Gastrocnemius medialis (tissue), 4 donors: ENCODE measurements around the gene DLG4. TPM values are rescaled to one million over a fixed set of nuclear protein-coding genes. Genes with fewer than 3 reads are reported as not detected.
A peak's percentile ranks its signal among the peaks of the same experiment; 100 is the strongest.

ENCODE experiments used
- ATAC-seq, 2 donors: fragments of 150-250 bp; one replicate each; pipeline ENCODE4 v1.9.1; 2016
- DNase-seq, 2 donors: peaks; one replicate each; pipeline ENCODE4 v3.0.0-alpha.2; 2019
- H3K27ac ChIP-seq, 4 donors: fragments of 200-600 bp; sonication (generic); 1 replicate in 1 of 4; 2 replicates in 3 of 4; pipeline ENCODE4 v1.5.1; 2016 to 2018; ENCODE audit warnings: mild to moderate bottlenecking in 2 of 4, moderate library complexity in 1 of 4
- H3K27me3 ChIP-seq, 3 donors: fragments of 200-600 bp; sonication (generic) in 2 of 3; 1 replicate in 1 of 3; 2 replicates in 2 of 3; pipeline versions ENCODE4 v1.5.1 to v1.6.0; 2016 to 2019; ENCODE audit warnings: mild to moderate bottlenecking in 1 of 3, moderate library complexity in 1 of 3
- H3K36me3 ChIP-seq, 2 donors: fragments of 200-600 bp; sonication (generic) in 1 of 2; one replicate each; pipeline ENCODE4 v1.5.1; 2017 to 2018
- H3K4me1 ChIP-seq, 2 donors: fragments of 200-600 bp; sonication (generic) in 1 of 2; one replicate each; pipeline ENCODE4 v1.5.1; 2016 to 2017; ENCODE audit warnings: mild to moderate bottlenecking in 2 of 2
- H3K4me3 ChIP-seq, 4 donors: fragments of 200-600 bp; sonication (generic) in 3 of 4; 1 replicate in 1 of 4; 2 replicates in 3 of 4; pipeline ENCODE4 v1.5.1; 2016 to 2019; ENCODE audit warnings: mild to moderate bottlenecking in 2 of 4
- H3K9me3 ChIP-seq, 3 donors: fragments of 200-600 bp; sonication (generic) in 2 of 3; 1 replicate in 1 of 3; 2 replicates in 2 of 3; pipeline ENCODE4 v1.5.1; 2016 to 2019
- POLR2A ChIP-seq, 2 donors: fragments of 450-650 bp; IDR thresholded peaks; one replicate each; pipeline ENCODE4 v1.6.1; 2017; ENCODE audit warnings: antibody characterized with exemption in 2 of 2, mild to moderate bottlenecking in 2 of 2, moderate library complexity in 2 of 2
- in situ Hi-C, 4 donors: fragments of 200-750 bp; cut with MboI; loops; one replicate each; pipeline versions ENCODE4 v1.15.0 to v1.8.0; 2017; ENCODE audit warnings: low sequenced_read_pairs in 4 of 4
- intact Hi-C: fragments of 100-400 bp; cut with DNase I; formaldehyde crosslinking; loops from one replicate; pipeline ENCODE4 v1.15.1; 2023; ENCODE audit warnings: low total_unique reads
- total RNA-seq, 4 donors: library from RNA; depleted of rRNA; stranded (reverse); fragments of >200 nt; gene quantifications; one replicate each; pipeline versions ENCODE4 v1.1.0 to v1.2.3, GENCODE V29; 2016
- TF ChIP-seq, protein P1 (sequence below), 5 experiments: fragments of 450-650 bp in 3 of 5; fragments of 200-600 bp in 2 of 5; sonication (generic) in 2 of 5; IDR thresholded peaks in 4 of 5; conservative IDR thresholded peaks in 1 of 5; 1 replicate in 4 of 5; 2 replicates in 1 of 5; pipeline ENCODE4 v1.5.1; 2016 to 2019; ENCODE audit warnings: antibody characterized with exemption in 5 of 5, mild to moderate bottlenecking in 3 of 5, moderate library complexity in 3 of 5

DLG4 gene
- total RNA-seq, 4 donors from 2014 or later = 3.5 to 6.7 (median 5.3) TPM

DNA sequence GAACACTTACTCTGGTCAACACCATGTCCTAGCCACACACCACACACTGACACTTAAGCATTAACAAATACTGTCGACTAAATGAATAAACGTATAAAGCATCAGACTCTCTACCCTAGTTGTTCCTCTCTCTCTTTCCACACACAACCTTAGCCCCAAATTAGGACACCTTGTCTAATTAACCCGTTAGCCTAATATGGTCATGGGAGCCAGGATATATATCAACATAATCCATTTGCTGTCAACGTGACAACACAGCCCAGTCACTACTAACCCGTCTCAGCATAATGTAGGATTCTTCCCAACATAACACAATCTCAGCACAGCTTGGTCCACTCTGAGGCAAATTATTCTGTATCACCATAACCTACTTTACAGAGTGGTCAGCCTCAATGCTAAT, 12.5 kb upstream of the DLG4 start:
- peaks cover 0 to 52% of the 10 kb centered on the region in 2 donors for H3K36me3 ChIP-seq
- intact Hi-C loops = no loop called here
- H3K27me3 ChIP-seq = no peaks in the 10 kb centered on the region
- in situ Hi-C loops = no loop called here
- no peak overlapping the region for H3K27ac ChIP-seq
- no peak for TF ChIP-seq POLR2A (IDR thresholded peaks at IDR 0.05)
- TF ChIP-seq, protein P1, sequence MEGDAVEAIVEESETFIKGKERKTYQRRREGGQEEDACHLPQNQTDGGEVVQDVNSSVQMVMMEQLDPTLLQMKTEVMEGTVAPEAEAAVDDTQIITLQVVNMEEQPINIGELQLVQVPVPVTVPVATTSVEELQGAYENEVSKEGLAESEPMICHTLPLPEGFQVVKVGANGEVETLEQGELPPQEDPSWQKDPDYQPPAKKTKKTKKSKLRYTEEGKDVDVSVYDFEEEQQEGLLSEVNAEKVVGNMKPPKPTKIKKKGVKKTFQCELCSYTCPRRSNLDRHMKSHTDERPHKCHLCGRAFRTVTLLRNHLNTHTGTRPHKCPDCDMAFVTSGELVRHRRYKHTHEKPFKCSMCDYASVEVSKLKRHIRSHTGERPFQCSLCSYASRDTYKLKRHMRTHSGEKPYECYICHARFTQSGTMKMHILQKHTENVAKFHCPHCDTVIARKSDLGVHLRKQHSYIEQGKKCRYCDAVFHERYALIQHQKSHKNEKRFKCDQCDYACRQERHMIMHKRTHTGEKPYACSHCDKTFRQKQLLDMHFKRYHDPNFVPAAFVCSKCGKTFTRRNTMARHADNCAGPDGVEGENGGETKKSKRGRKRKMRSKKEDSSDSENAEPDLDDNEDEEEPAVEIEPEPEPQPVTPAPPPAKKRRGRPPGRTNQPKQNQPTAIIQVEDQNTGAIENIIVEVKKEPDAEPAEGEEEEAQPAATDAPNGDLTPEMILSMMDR (IDR thresholded peaks at IDR 0.05 in 4 of 5, conservative IDR thresholded peaks at IDR 0.05 in 1 of 5) = no peak
- no peak for ATAC-seq
- DNase-seq = no peak
- H3K4me3 ChIP-seq = no peak overlapping the region
- peaks cover 29 to 38% of the 10 kb centered on the region in 2 donors for H3K4me1 ChIP-seq
- no peaks in the 10 kb centered on the region for H3K9me3 ChIP-seq

DNA sequence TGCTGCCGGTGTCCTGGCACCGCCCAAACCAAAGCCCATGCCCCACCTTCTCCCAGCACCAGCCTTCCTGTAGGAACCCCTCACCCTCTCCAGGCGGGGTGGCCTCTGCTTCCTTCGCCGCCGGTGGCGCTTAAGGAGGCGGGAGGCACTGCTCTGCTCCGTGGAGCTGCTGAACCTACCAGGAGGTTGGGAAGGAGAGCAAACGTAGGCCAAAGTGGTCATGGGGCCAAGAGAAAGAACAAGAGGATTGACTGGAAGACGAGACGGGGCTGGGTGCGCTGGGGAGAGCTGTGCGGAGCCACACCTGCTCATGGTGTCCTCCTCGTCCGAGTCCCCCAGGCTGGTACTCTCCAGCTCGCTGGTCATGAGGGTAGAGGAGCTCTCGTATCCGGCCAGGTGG, 9.9 kb upstream of the DLG4 start:
- intact Hi-C loops = no loop called here
- H3K4me1 ChIP-seq = peaks cover 20 to 27% of the 10 kb centered on the region in 2 donors
- no peak overlapping the region for H3K4me3 ChIP-seq
- no peak for DNase-seq
- no peaks in the 10 kb centered on the region for H3K9me3 ChIP-seq
- ATAC-seq = no peak
- TF ChIP-seq POLR2A (IDR thresholded peaks at IDR 0.05) = no peak
- TF ChIP-seq, protein P1 (IDR thresholded peaks at IDR 0.05 in 4 of 5, conservative IDR thresholded peaks at IDR 0.05 in 1 of 5) = no peak
- H3K27ac ChIP-seq = no peak overlapping the region
- H3K27me3 ChIP-seq = no peaks in the 10 kb centered on the region
- in situ Hi-C loops = no loop called here
- peaks cover 0 to 60% of the 10 kb centered on the region in 2 donors for H3K36me3 ChIP-seq

DNA sequence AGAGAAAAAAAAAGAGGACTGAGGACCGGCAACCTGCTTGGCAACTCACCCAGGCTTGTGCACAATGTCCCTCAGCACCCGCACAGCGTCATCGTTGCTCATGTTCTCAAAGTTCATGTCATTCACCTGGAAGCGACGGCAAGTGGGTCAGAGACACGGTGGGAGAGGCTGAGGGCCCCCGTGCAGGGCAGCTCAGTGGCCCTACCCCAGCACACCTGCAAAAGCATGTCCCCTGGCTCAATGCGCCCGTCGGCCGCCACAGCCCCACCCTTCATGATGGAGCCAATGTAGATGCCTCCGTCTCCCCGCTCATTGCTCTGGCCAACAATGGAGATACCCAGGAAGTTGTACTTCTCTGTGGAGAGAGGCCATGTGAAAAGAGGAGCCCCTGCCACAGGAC, 9.3 kb upstream of the DLG4 start:
- Histone ChIP-seq H3K27me3 (no peaks in the 10 kb centered on the region), H3K4me3 (no peak overlapping the region), H3K27ac (no peak overlapping the region), H3K36me3 (peaks cover 0 to 65% of the 10 kb centered on the region in 2 donors), H3K4me1 (peaks cover 21 to 33% of the 10 kb centered on the region in 2 donors), H3K9me3 (no peaks in the 10 kb centered on the region)
- in situ Hi-C loops (no loop called here), intact Hi-C loops (no loop called here)
- DNase-seq (no peak), ATAC-seq (no peak)
- TF ChIP-seq, protein P1 (IDR thresholded peaks at IDR 0.05 in 4 of 5, conservative IDR thresholded peaks at IDR 0.05 in 1 of 5) = no peak
- TF ChIP-seq POLR2A (IDR thresholded peaks at IDR 0.05) = no peak

DNA sequence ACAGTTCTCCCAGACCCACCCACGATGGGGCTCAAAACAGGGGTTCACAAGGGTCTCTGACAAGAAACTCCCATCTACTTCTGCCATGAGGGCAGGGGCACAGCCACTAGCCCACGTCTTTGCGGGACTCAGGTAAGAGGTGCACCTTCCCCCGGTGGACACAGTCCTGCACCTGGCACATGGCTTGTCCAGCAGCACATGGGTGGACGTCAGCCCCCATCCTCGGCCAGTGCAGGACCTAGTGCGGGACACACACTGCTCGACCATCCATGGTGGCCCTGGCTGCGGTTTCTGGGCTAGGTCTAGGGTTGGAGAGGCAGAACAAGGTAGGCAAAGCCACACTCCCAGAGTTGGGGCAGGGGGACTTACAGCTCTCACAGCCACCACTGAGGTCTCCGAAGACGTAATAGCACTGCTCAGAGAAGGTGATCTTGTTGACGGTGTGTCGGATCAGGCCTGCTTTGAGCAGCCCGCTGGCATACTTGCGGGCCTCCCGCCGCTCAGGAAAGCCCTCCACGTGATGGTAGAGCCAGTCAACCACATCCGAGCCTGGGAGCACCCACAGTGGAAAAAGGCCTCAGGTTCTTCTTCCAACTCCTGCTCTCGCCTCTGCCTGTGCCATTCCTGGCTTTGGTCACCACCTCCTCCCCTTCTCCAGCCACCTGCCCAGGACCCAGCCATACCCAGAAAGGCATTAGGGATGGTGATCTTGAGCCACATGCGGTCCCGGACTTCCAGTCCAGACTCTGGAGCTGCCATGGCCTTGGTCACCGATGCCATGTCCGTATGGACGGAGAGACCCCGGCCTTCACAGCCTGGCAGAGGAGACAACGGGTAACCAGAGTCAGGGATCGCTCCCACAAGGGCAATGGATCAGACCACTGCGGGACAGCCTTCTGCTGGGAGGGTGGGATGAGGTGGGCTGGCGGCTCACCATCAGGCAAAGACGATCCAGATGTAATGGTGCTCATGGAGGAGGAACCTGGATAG, 7.4 kb upstream of the DLG4 start:
- in situ Hi-C loops = no loop called here
- ATAC-seq = no peak
- DNase-seq = no peak
- H3K27me3 ChIP-seq = no peaks in the 10 kb centered on the region
- intact Hi-C loops = no loop called here
- no peak overlapping the region for H3K4me3 ChIP-seq
- no peak for TF ChIP-seq POLR2A (IDR thresholded peaks at IDR 0.05)
- TF ChIP-seq, protein P1 (IDR thresholded peaks at IDR 0.05 in 4 of 5, conservative IDR thresholded peaks at IDR 0.05 in 1 of 5) = no peak
- peaks cover 0 to 84% of the 10 kb centered on the region in 2 donors for H3K36me3 ChIP-seq
- peaks cover 10 to 27% of the 10 kb centered on the region in 2 donors for H3K4me1 ChIP-seq
- no peaks in the 10 kb centered on the region for H3K9me3 ChIP-seq
- peak overlapping the region in 1 of 4 donors; percentile 22 for H3K27ac ChIP-seq
